Measurements from ENCODE around the gene ZSCAN20. TPM values are rescaled to one million over a fixed set of nuclear protein-coding genes. Genes with fewer than 3 reads are reported as not detected.

Gene ZSCAN20
- total and polyA plus RNA-seq, 9 of the 15 experiments (the other 6 are each of a cell fraction or from before 2014, with no cell fraction given): 0.36 to 3.3 (median 2.0) TPM

DNA sequence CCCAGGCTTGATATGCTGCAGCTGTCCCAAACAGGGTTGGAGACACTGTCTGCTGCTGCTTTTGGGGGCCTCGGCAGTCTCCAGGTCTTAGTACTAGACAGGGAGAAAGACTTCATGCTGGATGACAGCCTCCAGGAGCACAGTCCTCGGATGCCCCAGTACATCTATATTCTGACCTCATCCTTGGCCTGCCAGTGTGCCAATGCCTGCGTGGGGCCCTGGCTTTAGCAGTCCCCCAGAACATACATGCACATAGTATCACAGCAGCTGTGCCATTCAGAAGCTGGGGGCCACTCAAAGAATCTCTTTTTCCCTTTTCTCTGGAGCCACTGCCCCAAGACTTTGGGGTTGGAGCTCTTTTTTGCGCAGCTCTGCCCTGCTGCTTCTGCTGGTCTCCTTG lies 4.4 kb upstream of the ZSCAN20 start:
- intact Hi-C loops (cut with micrococcal nuclease) (loop anchor here (5.0 kb wide), 1 partner anchor 251 kb away; no protein-coding TSS in a partner anchor), in situ Hi-C loops (cut with MboI) (no loop called here)
- Histone ChIP-seq H3K9me1 (ENCODE audit: control insufficient read depth, insufficient read depth, low read length) (no peaks in the 10 kb centered on the region), H3K4me1 (replicated peaks in 1 of 2; ENCODE audit: control insufficient read depth in 2 of 2, insufficient read depth in 2 of 2, low read length in 2 of 2) (peaks cover 3 to 5% of the 10 kb centered on the region in 2 experiments; a peak in 3 of 5 replicates), H3K4me3 (no peak overlapping the region), H3K9me3 (replicated peaks; ENCODE audit: control insufficient read depth, insufficient read depth, low read depth, low read length) (no peaks in the 10 kb centered on the region), H4K20me1 (replicated peaks; ENCODE audit: control insufficient read depth, insufficient read depth, low read length) (no peaks in the 10 kb centered on the region), H3K36me3 (ENCODE audit: control insufficient read depth, insufficient read depth, low read length) (no peaks in the 10 kb centered on the region), H3K27me3 (ENCODE audit: control insufficient read depth in 2 of 2, insufficient read depth in 2 of 2, low read length in 2 of 2) (peaks cover 4 to 30% of the 10 kb centered on the region in 2 experiments; a peak in 3 of 5 replicates), H3K4me2 (ENCODE audit: insufficient read depth, low read length) (no peak overlapping the region), H3K9ac (ENCODE audit: insufficient read depth in 1 of 2, low read depth in 2 of 2, low read length in 2 of 2) (no peak overlapping the region; a peak in 1 of 4 replicates), H3K79me2 (ENCODE audit: control insufficient read depth, insufficient read depth, low read length) (peaks cover 2% of the 10 kb centered on the region; the same call in 1 of the 3 replicates), H2AFZ (ENCODE audit: low read depth, low read length) (no peak overlapping the region), H3K27ac (ENCODE audit: extremely low read depth, low read depth, low read length) (no peak overlapping the region)
- FAIRE-seq (no peak), DNase-seq (ENCODE audit: extremely low read depth in 1 of 4, low spot score in 3 of 4) (no peak), ATAC-seq (no peak)
- no TSS peak for BruUV-seq (replicated peaks)
- WGBS (ENCODE audit: insufficient coverage, low coverage, missing lambda C conversion rate): 10% methylated on average over 4 of the region's 4 CpGs
- CTCF ChIA-PET (ENCODE audit: low intra/inter-chr PET ratio): no interaction called here
- POLR2A ChIA-PET: no interaction called here
- TF ChIP-seq ZNF695 (CRISPR knock-in tag; IDR thresholded peaks at IDR 0.05) (no peak), SREBF2 (CRISPR knock-in tag; IDR thresholded peaks at IDR 0.05) (no peak), EGR1 (conservative IDR thresholded peaks at IDR 0.05) (no peak), BRF1 (IDR thresholded peaks at IDR 0.05; ENCODE audit: borderline replicate concordance, extremely low read depth, insufficient read length) (no peak), POLR2AphosphoS2 (IDR thresholded peaks at IDR 0.05; ENCODE audit: low read length) (no peak), CAMTA2 (CRISPR knock-in tag; conservative IDR thresholded peaks at IDR 0.05) (no peak), ZNF589 (CRISPR knock-in tag; IDR thresholded peaks at IDR 0.05; ENCODE audit: low read depth) (no peak), HNRNPH1 (optimal IDR thresholded peaks at IDR 0.05; ENCODE audit: low read depth, low read length) (no peak), NFIX (CRISPR knock-in tag; IDR thresholded peaks at IDR 0.05; ENCODE audit: low read depth) (no peak), RFX1 (IDR thresholded peaks at IDR 0.05) (no peak)
- TF ChIP-seq, protein P1, sequence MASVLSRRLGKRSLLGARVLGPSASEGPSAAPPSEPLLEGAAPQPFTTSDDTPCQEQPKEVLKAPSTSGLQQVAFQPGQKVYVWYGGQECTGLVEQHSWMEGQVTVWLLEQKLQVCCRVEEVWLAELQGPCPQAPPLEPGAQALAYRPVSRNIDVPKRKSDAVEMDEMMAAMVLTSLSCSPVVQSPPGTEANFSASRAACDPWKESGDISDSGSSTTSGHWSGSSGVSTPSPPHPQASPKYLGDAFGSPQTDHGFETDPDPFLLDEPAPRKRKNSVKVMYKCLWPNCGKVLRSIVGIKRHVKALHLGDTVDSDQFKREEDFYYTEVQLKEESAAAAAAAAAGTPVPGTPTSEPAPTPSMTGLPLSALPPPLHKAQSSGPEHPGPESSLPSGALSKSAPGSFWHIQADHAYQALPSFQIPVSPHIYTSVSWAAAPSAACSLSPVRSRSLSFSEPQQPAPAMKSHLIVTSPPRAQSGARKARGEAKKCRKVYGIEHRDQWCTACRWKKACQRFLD (CRISPR knock-in tag; IDR thresholded peaks at IDR 0.05): no peak
- TF ChIP-seq, protein P2, sequence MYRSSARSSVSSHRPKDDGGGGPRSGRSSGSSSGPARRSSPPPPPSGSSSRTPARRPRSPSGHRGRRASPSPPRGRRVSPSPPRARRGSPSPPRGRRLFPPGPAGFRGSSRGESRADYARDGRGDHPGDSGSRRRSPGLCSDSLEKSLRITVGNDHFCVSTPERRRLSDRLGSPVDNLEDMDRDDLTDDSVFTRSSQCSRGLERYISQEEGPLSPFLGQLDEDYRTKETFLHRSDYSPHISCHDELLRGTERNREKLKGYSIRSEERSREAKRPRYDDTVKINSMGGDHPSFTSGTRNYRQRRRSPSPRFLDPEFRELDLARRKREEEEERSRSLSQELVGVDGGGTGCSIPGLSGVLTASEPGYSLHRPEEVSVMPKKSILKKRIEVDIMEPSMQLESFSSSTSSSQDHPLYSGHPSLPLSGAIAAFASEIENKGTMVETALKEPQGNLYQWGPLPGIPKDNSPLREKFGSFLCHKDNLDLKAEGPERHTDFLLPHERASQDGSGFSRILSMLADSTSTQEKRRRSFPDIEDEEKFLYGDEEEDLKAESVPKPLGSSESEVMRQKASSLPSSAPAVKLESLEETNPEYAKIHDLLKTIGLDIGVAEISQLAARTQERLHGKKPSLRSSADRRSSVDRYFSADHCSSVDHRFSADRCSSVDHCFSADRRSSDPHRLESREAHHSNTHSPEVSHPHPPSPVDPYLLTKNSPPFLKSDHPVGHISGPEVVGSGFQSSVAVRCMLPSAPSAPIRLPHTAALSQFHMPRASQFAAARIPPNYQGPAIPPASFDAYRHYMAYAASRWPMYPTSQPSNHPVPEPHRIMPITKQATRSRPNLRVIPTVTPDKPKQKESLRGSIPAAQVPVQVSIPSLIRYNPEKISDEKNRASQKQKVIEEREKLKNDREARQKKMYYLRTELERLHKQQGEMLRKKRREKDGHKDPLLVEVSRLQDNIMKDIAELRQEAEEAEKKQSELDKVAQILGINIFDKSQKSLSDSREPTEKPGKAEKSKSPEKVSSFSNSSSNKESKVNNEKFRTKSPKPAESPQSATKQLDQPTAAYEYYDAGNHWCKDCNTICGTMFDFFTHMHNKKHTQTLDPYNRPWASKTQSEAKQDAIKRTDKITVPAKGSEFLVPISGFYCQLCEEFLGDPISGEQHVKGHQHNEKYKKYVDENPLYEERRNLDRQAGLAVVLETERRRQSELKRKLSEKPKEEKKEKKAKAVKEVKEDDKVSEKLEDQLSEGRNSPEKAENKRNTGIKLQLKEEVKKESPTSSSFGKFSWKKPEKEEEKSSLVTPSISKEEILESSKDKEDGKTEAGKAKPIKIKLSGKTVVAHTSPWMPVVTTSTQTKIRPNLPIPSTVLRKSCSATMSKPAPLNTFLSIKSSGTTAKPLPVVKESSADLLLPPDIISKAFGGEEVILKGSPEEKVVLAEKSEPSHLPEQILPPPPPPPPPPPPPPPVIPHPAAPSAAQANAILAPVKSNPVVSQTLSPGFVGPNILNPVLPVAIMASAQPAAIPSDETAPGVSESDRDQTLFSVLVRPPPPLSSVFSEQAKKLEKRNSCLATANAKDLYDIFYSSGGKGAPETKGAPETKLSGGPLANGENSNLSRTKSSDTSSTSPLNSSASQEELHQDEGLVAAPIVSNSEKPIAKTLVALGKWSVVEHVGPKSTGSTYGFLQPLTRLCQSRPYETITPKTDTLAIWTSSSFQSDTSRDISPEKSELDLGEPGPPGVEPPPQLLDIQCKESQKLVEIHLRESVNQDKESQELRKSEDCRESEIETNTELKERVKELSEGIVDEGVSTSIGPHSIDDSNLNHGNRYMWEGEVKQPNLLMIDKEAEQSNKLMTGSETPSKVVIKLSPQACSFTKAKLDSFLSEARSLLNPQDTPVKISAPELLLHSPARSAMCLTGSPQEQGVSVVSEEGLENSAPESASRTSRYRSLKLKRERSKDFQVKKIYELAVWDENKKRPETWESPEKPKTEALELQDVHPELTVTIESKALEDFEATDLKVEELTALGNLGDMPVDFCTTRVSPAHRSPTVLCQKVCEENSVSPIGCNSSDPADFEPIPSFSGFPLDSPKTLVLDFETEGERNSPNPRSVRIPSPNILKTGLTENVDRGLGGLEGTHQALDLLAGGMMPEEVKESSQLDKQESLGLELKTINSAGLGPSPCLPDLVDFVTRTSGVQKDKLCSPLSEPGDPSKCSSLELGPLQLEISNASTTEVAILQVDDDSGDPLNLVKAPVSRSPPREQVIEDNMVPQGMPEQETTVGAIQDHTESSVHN (IDR thresholded peaks at IDR 0.05; ENCODE audit: borderline replicate concordance in 1 of 2, low read depth in 1 of 2): no peak
- TF ChIP-seq, protein P3, sequence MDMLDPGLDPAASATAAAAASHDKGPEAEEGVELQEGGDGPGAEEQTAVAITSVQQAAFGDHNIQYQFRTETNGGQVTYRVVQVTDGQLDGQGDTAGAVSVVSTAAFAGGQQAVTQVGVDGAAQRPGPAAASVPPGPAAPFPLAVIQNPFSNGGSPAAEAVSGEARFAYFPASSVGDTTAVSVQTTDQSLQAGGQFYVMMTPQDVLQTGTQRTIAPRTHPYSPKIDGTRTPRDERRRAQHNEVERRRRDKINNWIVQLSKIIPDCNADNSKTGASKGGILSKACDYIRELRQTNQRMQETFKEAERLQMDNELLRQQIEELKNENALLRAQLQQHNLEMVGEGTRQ (CRISPR knock-in tag; IDR thresholded peaks at IDR 0.05): no peak

Measured in K562 (cell line).